GM12892 (cell line): ENCODE measurements around the gene ZNF606.

Source experiments
- POLR2A ChIP-seq: IDR thresholded peaks from 2 replicates; pipeline ENCODE4 v1.6.1; 2011; ENCODE audit warnings: low read depth, low read length, control low read depth
- POLR2AphosphoS5 ChIP-seq: IDR thresholded peaks from 2 replicates; pipeline ENCODE4 v1.6.1; 2011; ENCODE audit warnings: low read depth, low read length, control low read depth
- TAF1 ChIP-seq: IDR thresholded peaks from 2 replicates; pipeline ENCODE4 v1.6.1; 2011; ENCODE audit warnings: low read depth, mild to moderate bottlenecking, control low read depth, low read length, borderline replicate concordance

DNA sequence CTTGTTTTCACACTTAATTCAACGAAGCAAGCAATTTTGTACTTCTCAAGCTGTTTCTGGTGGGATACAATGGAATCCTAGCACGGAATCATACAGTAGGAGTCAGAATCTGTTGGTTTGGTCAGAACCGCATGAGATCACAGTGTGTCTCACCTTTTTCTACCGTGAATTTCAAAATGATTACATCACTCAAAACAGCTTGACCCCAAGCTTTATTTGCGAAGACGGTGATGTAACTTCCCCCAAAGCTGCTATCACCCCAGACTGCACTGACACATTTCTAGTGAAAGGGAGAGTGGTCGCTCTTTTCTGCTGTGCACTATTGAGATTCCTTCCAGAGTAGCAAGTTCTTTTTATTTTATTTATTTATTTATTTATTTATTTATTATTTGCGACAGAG lies 37.9 kb downstream of the ZNF606 start:
- TF ChIP-seq POLR2A = no peak
- TF ChIP-seq POLR2AphosphoS5 = no peak
- TF ChIP-seq TAF1 = no peak
